HEK293T (cell line): ENCODE results near the gene GSDME.

Source experiments
- CTCF ChIA-PET: fragments of 350-600 bp; formaldehyde crosslinking; extraction: SDS; loops from one replicate; lab custom pipeline; 2021; ENCODE audit warnings: antibody characterized with exemption, inconsistent platforms; lab: Yijun Ruan, JAX
- POLR2A ChIA-PET: fragments of 350-600 bp; formaldehyde crosslinking; extraction: SDS; loops from one replicate; lab custom pipeline; 2020; ENCODE audit warnings: antibody characterized with exemption, inconsistent platforms; lab: Yijun Ruan, JAX
- DNase-seq: peaks from one replicate; pipeline ENCODE4 v3.0.0; 2012; ENCODE audit warnings: mixed read lengths; ENCODE audit errors: extremely low spot score
- ARNT ChIP-seq: fragments of 450-650 bp; IDR thresholded peaks from 2 replicates; pipeline ENCODE4 v1.6.1; 2017; ENCODE audit warnings: mild to moderate bottlenecking
- BHLHE40 ChIP-seq: fragments of 450-650 bp; IDR thresholded peaks from 2 replicates; pipeline ENCODE4 v1.6.1; 2016; ENCODE audit warnings: mild to moderate bottlenecking, moderate library complexity, borderline replicate concordance
- CTBP1 ChIP-seq: fragments of 450-650 bp; IDR thresholded peaks from 2 replicates; pipeline ENCODE4 v1.6.1; 2016; ENCODE audit warnings: borderline replicate concordance
- ELF4 ChIP-seq: fragments of 450-650 bp; IDR thresholded peaks from 2 replicates; pipeline ENCODE4 v1.6.1; 2017; ENCODE audit warnings: antibody characterized with exemption
- FOXA1 ChIP-seq: fragments of 450-650 bp; IDR thresholded peaks from 2 replicates; pipeline ENCODE4 v1.6.1; 2016; ENCODE audit warnings: mild to moderate bottlenecking
- FOXK2 ChIP-seq: fragments of 450-650 bp; IDR thresholded peaks from 2 replicates; pipeline ENCODE4 v1.6.1; 2016; ENCODE audit warnings: mild to moderate bottlenecking
- FOXM1 ChIP-seq: fragments of 450-650 bp; IDR thresholded peaks from 2 replicates; pipeline ENCODE4 v1.6.1; 2017; ENCODE audit warnings: mild to moderate bottlenecking, borderline replicate concordance
- HDGF ChIP-seq: fragments of 450-650 bp; IDR thresholded peaks from 2 replicates; pipeline ENCODE4 v1.6.1; 2017; ENCODE audit warnings: antibody characterized with exemption, borderline replicate concordance
- L3MBTL2 ChIP-seq: fragments of 450-650 bp; conservative IDR thresholded peaks from 2 replicates; pipeline ENCODE4 v1.6.1; 2016; ENCODE audit warnings: mild to moderate bottlenecking
- LEF1 ChIP-seq: fragments of 450-650 bp; IDR thresholded peaks from 2 replicates; pipeline ENCODE4 v1.6.1; 2017; ENCODE audit warnings: mild to moderate bottlenecking, borderline replicate concordance
- NFRKB ChIP-seq: fragments of 450-650 bp; IDR thresholded peaks from 2 replicates; pipeline ENCODE4 v1.6.1; 2016; ENCODE audit warnings: mild to moderate bottlenecking, moderate library complexity
- SP1 ChIP-seq: fragments of 450-650 bp; IDR thresholded peaks from 2 replicates; pipeline ENCODE4 v1.6.1; 2017
- SUZ12 ChIP-seq: fragments of 450-650 bp; IDR thresholded peaks from 2 replicates; pipeline ENCODE4 v1.6.1; 2016; ENCODE audit warnings: mild to moderate bottlenecking
- TARDBP ChIP-seq: fragments of 450-650 bp; IDR thresholded peaks from 2 replicates; pipeline ENCODE4 v1.6.1; 2016
- ZNF384 ChIP-seq: fragments of 450-650 bp; IDR thresholded peaks from 2 replicates; pipeline ENCODE4 v1.6.1; 2016
- TF ChIP-seq, protein P1 (sequence below): fragments of 450-650 bp; IDR thresholded peaks from 2 replicates; pipeline ENCODE4 v1.6.1; 2016

Gene GSDME

DNA sequence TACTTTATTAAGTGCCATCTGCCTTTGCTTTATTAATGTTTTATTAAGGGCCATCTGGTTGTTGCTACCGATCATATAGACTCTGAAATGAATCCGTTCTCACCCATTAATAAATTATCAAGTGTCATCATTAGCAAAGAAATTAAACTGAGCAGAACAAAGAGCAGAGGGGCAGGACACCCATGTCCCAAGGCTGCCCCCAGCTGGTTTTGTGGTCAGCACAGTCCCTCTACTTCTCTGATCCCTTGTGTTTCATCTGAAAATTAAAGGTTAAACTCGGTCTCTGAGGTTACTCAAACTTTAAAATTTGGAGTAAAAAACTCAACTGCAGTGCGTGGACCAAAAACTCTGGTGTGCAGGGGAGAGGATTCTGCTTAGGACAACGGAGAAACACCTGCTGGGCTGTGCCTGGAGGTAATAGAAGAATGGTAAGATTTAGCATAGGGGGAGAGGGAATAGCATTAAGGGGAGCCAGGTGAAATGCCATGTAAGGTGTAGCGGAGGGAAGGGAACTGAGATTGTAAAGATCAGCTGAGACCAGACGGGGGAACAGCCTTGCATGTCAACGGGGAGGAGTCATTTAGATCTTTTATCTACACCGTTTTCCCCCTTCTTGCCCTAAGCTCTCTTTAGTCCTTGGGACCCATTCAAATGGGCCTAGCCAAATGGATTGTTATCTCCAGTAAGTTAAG, 10.8 kb upstream of the GSDME start:
- CTCF ChIA-PET: no interaction called here
- no peak for TF ChIP-seq L3MBTL2
- no peak for TF ChIP-seq FOXK2
- no peak for TF ChIP-seq SUZ12
- POLR2A ChIA-PET: no interaction called here
- DNase-seq: no peak

DNA sequence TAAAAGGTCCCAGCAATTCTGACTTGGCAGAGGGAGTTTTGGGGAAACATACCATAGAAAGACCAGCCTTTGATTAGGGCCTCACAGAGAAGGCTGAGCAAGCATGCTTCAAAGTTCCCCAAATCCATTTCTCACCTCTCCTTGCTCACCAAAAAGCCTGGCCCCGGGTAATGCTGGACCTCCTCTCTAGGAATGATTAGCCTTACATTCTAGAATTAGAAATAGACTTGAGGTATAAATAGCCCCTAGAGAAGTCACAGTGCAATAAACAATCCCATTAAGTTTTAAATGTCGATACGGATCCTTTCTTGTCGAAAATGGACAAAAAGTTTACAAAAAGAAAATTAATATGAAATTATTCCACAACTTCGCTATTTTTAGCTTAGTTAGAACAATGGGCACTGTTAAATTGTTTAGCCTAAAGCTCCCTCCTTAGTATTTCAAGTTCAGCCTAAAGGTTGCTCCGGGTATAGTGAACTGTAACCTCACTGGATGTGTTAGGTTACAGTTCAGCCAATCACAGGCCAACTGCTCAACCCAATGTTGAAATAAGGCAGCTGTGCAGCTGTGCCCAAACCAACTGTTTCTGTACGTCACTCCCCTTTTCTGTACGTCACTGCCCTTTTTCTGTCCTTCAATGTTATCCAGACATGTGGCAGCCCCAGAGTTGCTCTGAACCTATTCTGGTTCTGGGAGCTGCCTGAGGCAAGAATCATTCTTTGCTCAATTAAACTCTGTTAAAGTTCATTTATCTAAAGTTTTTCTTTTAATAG, 7.9 kb upstream of the GSDME start:
- DNase-seq: no peak
- TF ChIP-seq ZNF384: no peak
- no peak for TF ChIP-seq FOXM1
- TF ChIP-seq L3MBTL2: no peak
- no peak for TF ChIP-seq CTBP1
- TF ChIP-seq SP1: no peak
- no peak for TF ChIP-seq ELF4
- no peak for TF ChIP-seq SUZ12
- TF ChIP-seq ARNT: no peak
- no peak for TF ChIP-seq FOXA1
- TF ChIP-seq FOXK2: no peak
- no peak for TF ChIP-seq HDGF
- TF ChIP-seq, protein P1, sequence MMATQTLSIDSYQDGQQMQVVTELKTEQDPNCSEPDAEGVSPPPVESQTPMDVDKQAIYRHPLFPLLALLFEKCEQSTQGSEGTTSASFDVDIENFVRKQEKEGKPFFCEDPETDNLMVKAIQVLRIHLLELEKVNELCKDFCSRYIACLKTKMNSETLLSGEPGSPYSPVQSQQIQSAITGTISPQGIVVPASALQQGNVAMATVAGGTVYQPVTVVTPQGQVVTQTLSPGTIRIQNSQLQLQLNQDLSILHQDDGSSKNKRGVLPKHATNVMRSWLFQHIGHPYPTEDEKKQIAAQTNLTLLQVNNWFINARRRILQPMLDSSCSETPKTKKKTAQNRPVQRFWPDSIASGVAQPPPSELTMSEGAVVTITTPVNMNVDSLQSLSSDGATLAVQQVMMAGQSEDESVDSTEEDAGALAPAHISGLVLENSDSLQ: no peak
- no peak for TF ChIP-seq LEF1
- TF ChIP-seq TARDBP: no peak
- TF ChIP-seq BHLHE40: no peak
- TF ChIP-seq NFRKB: no peak
- CTCF ChIA-PET: no interaction called here
- POLR2A ChIA-PET: no interaction called here

DNA sequence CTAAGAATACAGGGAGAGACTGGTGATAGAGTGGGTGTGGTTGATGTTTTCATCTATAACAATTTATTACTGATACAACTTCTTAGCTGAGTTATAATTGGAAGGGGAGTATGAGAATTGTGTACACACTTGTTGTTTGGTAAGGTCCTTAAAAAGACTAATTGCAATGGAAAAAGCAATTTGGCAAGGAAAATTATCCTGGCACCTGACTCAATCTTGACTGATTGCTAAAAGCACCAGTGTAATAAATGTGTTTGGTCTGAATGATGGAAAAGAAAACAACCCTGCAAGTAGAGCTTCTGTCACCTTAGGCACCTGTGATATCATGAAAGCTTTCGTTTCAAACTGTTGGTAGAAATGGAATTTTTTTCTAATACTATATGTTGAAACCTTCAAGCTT, 6.7 kb upstream of the GSDME start:
- TF ChIP-seq, protein P1: no peak
- TF ChIP-seq SP1: no peak
- TF ChIP-seq TARDBP: no peak
- no peak for TF ChIP-seq LEF1
- no peak for TF ChIP-seq ZNF384
- TF ChIP-seq HDGF: no peak
- TF ChIP-seq SUZ12: no peak
- TF ChIP-seq ELF4: no peak
- TF ChIP-seq FOXM1: no peak
- TF ChIP-seq L3MBTL2: no peak
- DNase-seq: no peak
- CTCF ChIA-PET: no interaction called here
- POLR2A ChIA-PET: interaction anchor here (0.9 kb wide), 1 partner anchor 8 kb away, joined by 5 read pairs; no protein-coding TSS in a partner anchor

DNA sequence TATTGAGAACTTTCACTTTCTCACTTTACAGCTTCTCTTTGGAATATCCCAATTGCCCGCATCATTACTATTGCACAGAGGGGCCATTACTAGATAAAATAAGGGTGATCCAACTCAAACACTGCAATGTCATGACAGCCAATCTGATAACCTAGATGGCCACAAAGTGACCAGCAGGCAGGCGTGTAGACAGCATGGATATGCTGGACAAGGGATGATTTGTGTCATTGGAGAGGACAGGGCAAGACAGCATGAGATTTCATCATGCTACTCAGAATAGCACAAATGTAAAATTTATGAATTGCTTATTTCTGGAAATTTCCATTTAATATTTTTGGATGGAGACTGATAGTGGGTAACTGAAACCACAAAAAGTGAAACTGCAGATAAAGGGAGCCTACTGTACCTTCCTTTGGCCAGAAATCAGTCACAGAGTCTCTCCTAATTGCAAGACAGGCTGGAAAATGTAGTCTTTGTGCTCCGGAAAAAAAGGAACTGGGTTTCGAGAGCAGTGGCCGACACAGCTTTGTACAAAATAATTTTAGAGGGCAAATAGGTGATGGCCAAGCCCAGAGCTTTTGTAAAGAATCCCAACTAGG, 6.1 kb upstream of the GSDME start:
- ChIA-PET POLR2A (no interaction called here), CTCF (no interaction called here)
- no peak for DNase-seq
- TF ChIP-seq ZNF384 (no peak), SUZ12 (no peak), FOXK2 (no peak), TARDBP (no peak), FOXA1 (no peak), CTBP1 (no peak), ELF4 (no peak), BHLHE40 (no peak), L3MBTL2 (no peak)

DNA sequence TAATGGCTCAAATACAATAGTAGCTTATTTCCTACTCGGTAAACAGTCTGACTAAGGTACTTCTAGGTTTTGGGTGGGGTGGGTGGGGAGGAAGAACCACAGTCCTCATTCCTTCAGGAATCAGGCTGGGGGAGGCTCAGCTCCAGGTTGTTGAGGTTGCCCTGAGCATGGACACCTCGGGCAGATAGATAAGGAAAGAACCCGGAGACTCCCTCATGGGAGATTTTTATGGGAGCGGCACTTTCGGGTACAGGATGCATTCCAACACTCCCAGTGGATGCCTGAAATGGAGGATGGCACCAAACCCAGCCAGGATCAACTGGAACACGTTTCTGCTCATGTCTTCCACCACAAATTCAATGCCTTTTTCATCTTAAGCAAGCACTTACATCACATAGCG, 5.5 kb upstream of the GSDME start:
- no peak for TF ChIP-seq CTBP1
- no peak for TF ChIP-seq ARNT
- no peak for TF ChIP-seq LEF1
- TF ChIP-seq, protein P1: no peak
- TF ChIP-seq FOXA1: no peak
- TF ChIP-seq FOXK2: no peak
- TF ChIP-seq FOXM1: no peak
- CTCF ChIA-PET: no interaction called here
- POLR2A ChIA-PET: no interaction called here
- no peak for DNase-seq

DNA sequence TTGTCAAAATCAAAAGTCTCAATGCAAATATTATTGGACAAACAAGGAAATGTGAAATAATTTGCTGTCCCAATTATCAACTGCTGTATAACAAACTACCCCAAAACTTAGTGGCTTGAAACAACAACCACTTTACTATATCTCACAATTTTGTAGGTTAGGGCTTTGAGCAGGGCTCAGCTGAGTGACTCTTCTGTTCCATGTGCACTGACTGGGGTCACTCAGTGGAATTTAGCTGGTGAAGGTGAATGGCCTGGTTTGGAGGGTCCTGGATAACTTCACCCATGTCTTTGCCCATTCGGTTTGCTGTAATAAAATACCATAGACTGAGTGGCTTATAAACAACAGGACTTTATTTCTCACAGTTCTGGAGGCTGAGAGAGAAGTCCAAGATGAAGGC, 3.7 kb upstream of the GSDME start:
- no peak for TF ChIP-seq HDGF
- no peak for TF ChIP-seq FOXK2
- TF ChIP-seq BHLHE40: no peak
- DNase-seq: no peak
- POLR2A ChIA-PET: no interaction called here
- CTCF ChIA-PET: no interaction called here
